Colonic mucosa (tissue), 4 donors: Measurements from ENCODE around the gene IGIP. TPM values are rescaled to one million over a fixed set of nuclear protein-coding genes. Genes with fewer than 3 reads are reported as not detected.

Source experiments
- DNase-seq: peaks from one replicate; pipeline ENCODE4 v3.0.0-alpha.2; 2020
- H3K27ac ChIP-seq: fragments of 200-600 bp; one replicate; pipeline ENCODE4 v1.8.0; 2021
- H3K27me3 ChIP-seq: fragments of 200-600 bp; one replicate; pipeline ENCODE4 v1.8.0; 2021
- H3K36me3 ChIP-seq: fragments of 200-600 bp; one replicate; pipeline ENCODE4 v1.8.0; 2021
- H3K4me1 ChIP-seq: fragments of 200-600 bp; one replicate; pipeline ENCODE4 v1.8.0; 2021; ENCODE audit warnings: mild to moderate bottlenecking
- H3K4me3 ChIP-seq: fragments of 200-600 bp; one replicate; pipeline ENCODE4 v1.8.0; 2021
- H3K9ac ChIP-seq, 2 donors: one replicate each; pipeline ENCODE4 v1.7.0; 2013; ENCODE audit warnings: control low read depth in 2 of 2, low read depth in 2 of 2, low read length in 2 of 2
- H3K9me3 ChIP-seq: fragments of 200-600 bp; one replicate; pipeline ENCODE4 v1.8.0; 2021
- CTCF ChIP-seq: fragments of 200-600 bp; IDR thresholded peaks from one replicate; pipeline ENCODE4 v1.8.0; 2022; ENCODE audit warnings: antibody characterized with exemption, mild to moderate bottlenecking
- intact Hi-C: fragments of 100-400 bp; cut with DNase I; formaldehyde crosslinking; loops from one replicate; pipeline ENCODE4 v1.14.1; 2022
- total RNA-seq, 2 donors: library from RNA; stranded (reverse); fragmentation: NEBNext Ultra II Directional in 1 of 2; extraction: Animal tissue kit (Norgen Biotek cat#: 25700) in 1 of 2; gene quantifications; one replicate each; pipeline ENCODE4 v1.2.1, GENCODE V29; 2021
- donor health status: healthy.
- donor health status: DM: no; HTN: no; CAD: no.
- donor health status: DM: no; HTN: no; CAD: no.

IGIP gene
- total RNA-seq, 2 donors from 2014 or later, result 7.8 to 9.5 TPM

GRCh38 chr5:140128376-140128775 is 2.6 kb downstream of the IGIP start:
- H3K4me1 ChIP-seq, result no peaks in the 10 kb centered on the region
- no peaks in the 10 kb centered on the region for H3K27me3 ChIP-seq
- no peak for TF ChIP-seq CTCF
- H3K9me3 ChIP-seq, result no peaks in the 10 kb centered on the region
- H3K4me3 ChIP-seq, result no peak overlapping the region
- no peak for DNase-seq
- intact Hi-C loops, result no loop called here
- no peak overlapping the region for H3K27ac ChIP-seq
- no peak overlapping the region for H3K9ac ChIP-seq
- no peaks in the 10 kb centered on the region for H3K36me3 ChIP-seq

GRCh38 chr5:140130949-140131733 is 5.4 kb downstream of the IGIP start:
- H3K4me3 ChIP-seq, result no peak overlapping the region
- no peaks in the 10 kb centered on the region for H3K36me3 ChIP-seq
- H3K4me1 ChIP-seq, result no peaks in the 10 kb centered on the region
- no peaks in the 10 kb centered on the region for H3K27me3 ChIP-seq
- no peak overlapping the region for H3K27ac ChIP-seq
- intact Hi-C loops, result no loop called here
- no peaks in the 10 kb centered on the region for H3K9me3 ChIP-seq
- TF ChIP-seq CTCF, result no peak
- DNase-seq, result no peak
- no peak overlapping the region for H3K9ac ChIP-seq

- no peak for TF ChIP-seq CTCF
- H3K36me3 ChIP-seq, result no peaks in the 10 kb centered on the region
- no peak overlapping the region for H3K27ac ChIP-seq
- H3K9ac ChIP-seq, result no peak overlapping the region
- H3K9me3 ChIP-seq, result no peaks in the 10 kb centered on the region
- no peak overlapping the region for H3K4me3 ChIP-seq
- intact Hi-C loops, result no loop called here
- H3K4me1 ChIP-seq, result no peaks in the 10 kb centered on the region
- no peaks in the 10 kb centered on the region for H3K27me3 ChIP-seq
- no peak for DNase-seq
Measured at GRCh38 chr5:140131967-140132409, 6.3 kb downstream of the IGIP start.

GRCh38 chr5:140133514-140134167 is 7.9 kb downstream of the IGIP start:
- Histone ChIP-seq H3K27ac (no peak overlapping the region), H3K9me3 (no peaks in the 10 kb centered on the region), H3K4me3 (no peak overlapping the region), H3K36me3 (no peaks in the 10 kb centered on the region), H3K27me3 (no peaks in the 10 kb centered on the region), H3K4me1 (no peaks in the 10 kb centered on the region), H3K9ac (no peak overlapping the region)
- no peak for TF ChIP-seq CTCF
- intact Hi-C loops, result no loop called here
- DNase-seq, result no peak

GRCh38 chr5:140134277-140134935 is 8.7 kb downstream of the IGIP start:
- intact Hi-C loops, result no loop called here

More at GRCh38 chr5:140134277-140134935, 8.7 kb downstream of the IGIP start:
- H3K4me1 ChIP-seq, result no peaks in the 10 kb centered on the region
- H3K9ac ChIP-seq, result no peak overlapping the region
- H3K27me3 ChIP-seq, result no peaks in the 10 kb centered on the region
- no peaks in the 10 kb centered on the region for H3K9me3 ChIP-seq
- H3K36me3 ChIP-seq, result no peaks in the 10 kb centered on the region
- H3K27ac ChIP-seq, result no peak overlapping the region
- no peak for DNase-seq
- no peak for TF ChIP-seq CTCF
- H3K4me3 ChIP-seq, result no peak overlapping the region
